PC-9 (cell line): ENCODE measurements around the gene FOXO3. TPM values are rescaled to one million over a fixed set of nuclear protein-coding genes. Genes with fewer than 3 reads are reported as not detected.

Experiments
- BruUV-seq: library from RNA; stranded (reverse); fragments of 400-500 nt; replicated peaks from 2 replicates; lab custom pipeline; 2021; lab: Mats Ljungman, UMichigan
- CTCF ChIA-PET: fragments of 300-600 bp; sonication (Branson Sonifier 250); formaldehyde crosslinking; loops from one replicate; lab custom pipeline; 2022; ENCODE audit warnings: antibody characterized with exemption; lab: Charles Lee
- POLR2A ChIA-PET: fragments of 300-600 bp; sonication (Branson Sonifier 250); formaldehyde crosslinking; loops from one replicate; lab custom pipeline; 2022; ENCODE audit warnings: antibody characterized with exemption; ENCODE audit not compliant: unreplicated experiment; lab: Charles Lee
- DNase-seq, 2 experiments: peaks; one replicate each; pipeline versions ENCODE4 v3.0.0 to v3.0.0-alpha.2; 2015 to 2022; ENCODE audit warnings: mixed read lengths in 1 of 2
- H2AFZ ChIP-seq: fragments of 200-600 bp; sonication (generic); 2 replicates; pipeline ENCODE4 v1.8.1; 2017; ENCODE audit warnings: antibody characterized with exemption
- H3F3A ChIP-seq: fragments of 200-600 bp; sonication (generic); 2 replicates; pipeline ENCODE4 v1.8.1; 2017; ENCODE audit warnings: antibody characterized with exemption, mild to moderate bottlenecking, low read depth; ENCODE audit not compliant: insufficient read depth
- H3K27ac ChIP-seq: fragments of 200-600 bp; sonication (generic); 2 replicates; pipeline ENCODE4 v1.6.1; 2016; ENCODE audit warnings: mixed run types
- H3K27me3 ChIP-seq: fragments of 200-600 bp; sonication (generic); 2 replicates; pipeline ENCODE4 v1.6.1; 2016; ENCODE audit warnings: low read depth, mixed run types; ENCODE audit not compliant: insufficient read depth
- H3K36me3 ChIP-seq: fragments of 200-600 bp; sonication (generic); 2 replicates; pipeline ENCODE4 v1.6.1; 2016; ENCODE audit warnings: low read depth, mixed run types
- H3K4me1 ChIP-seq: fragments of 200-600 bp; sonication (generic); replicated peaks from 2 replicates; pipeline ENCODE4 v1.6.1; 2016; ENCODE audit warnings: mixed run types; ENCODE audit not compliant: insufficient read depth
- H3K4me2 ChIP-seq: fragments of 200-600 bp; sonication (generic); 2 replicates; pipeline ENCODE4 v1.6.1; 2017; ENCODE audit warnings: mixed run types
- H3K4me3 ChIP-seq: fragments of 200-600 bp; sonication (generic); 2 replicates; pipeline ENCODE4 v1.6.1; 2016; ENCODE audit warnings: mixed run types
- H3K79me2 ChIP-seq: fragments of 200-600 bp; sonication (generic); 2 replicates; pipeline ENCODE4 v1.6.1; 2017; ENCODE audit warnings: low read depth, mixed run types
- H3K9me2 ChIP-seq: fragments of 200-600 bp; sonication (generic); 2 replicates; pipeline ENCODE4 v1.8.1; 2017; ENCODE audit warnings: mild to moderate bottlenecking; ENCODE audit not compliant: insufficient read depth
- H3K9me3 ChIP-seq: fragments of 200-600 bp; sonication (generic); 2 replicates; pipeline ENCODE4 v1.8.1; 2016; ENCODE audit warnings: low read depth; ENCODE audit not compliant: insufficient read depth
- H4K20me1 ChIP-seq: fragments of 200-600 bp; sonication (generic); 2 replicates; pipeline ENCODE4 v1.8.1; 2017; ENCODE audit not compliant: insufficient read depth
- EZH2 ChIP-seq: fragments of 200-600 bp; sonication (generic); IDR thresholded peaks from 2 replicates; pipeline ENCODE4 v1.8.0; 2017; ENCODE audit warnings: antibody characterized with exemption, low read depth
- intact Hi-C: fragments of 100-400 bp; cut with micrococcal nuclease; formaldehyde crosslinking; loops from one replicate; pipeline ENCODE4 v1.10.0; 2022; ENCODE audit not compliant: unreplicated experiment
- total RNA-seq: library from RNA; stranded (reverse); gene quantifications from 2 replicates; pipeline ENCODE4 v1.2.3, GENCODE V29; 2021
- TF ChIP-seq, protein P1 (sequence below): fragments of 200-600 bp; sonication (generic); conservative IDR thresholded peaks from 2 replicates; pipeline ENCODE4 v1.6.1; 2017; ENCODE audit warnings: mixed run types, antibody characterized with exemption, mild to moderate bottlenecking, moderate library complexity

The FOXO3 gene
- total RNA-seq, 1 experiment from 2014 or later, result 59.4 TPM

DNA sequence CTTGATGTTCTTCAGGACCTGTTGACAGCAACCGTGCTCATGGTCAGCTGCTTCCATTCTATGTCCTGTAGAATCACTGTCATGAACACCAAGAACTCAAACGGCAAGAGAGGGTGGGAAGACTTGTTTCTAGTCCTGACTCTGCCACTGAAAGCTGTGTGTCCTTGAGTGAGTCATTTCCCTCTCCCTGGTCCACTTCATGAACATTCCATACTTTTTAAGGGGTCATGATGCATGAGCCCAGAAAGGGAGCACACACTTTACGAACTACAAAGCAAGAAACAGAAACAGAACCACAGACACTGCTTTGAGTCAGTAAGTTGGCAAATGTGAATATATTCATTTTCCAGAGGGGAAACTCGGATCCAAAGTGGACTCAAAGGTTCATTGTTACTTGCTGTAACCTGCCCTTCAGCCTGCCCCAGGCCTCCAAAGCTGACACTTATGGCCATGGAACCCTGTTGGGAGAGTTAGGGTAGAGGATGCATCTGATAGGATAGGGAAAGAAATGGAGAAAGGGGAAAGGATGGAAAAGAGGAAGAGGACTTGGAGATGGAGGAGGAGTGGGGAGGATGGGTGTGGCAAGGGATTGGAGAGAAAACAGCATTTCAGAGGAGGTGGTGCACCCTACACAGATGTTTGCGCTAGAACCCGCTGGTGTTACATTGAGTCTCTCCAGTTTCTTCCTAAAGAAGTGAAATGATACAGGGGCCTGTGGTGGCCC lies 129.8 kb downstream of the FOXO3 start:
- H3K4me2 ChIP-seq, result peak overlapping the region; percentile 71
- no peak overlapping the region for H2AFZ ChIP-seq
- no peaks in the 10 kb centered on the region for H3K9me3 ChIP-seq
- H3K27ac ChIP-seq, result peak overlapping the region; percentile 83
- H3K27me3 ChIP-seq, result no peaks in the 10 kb centered on the region
- CTCF ChIA-PET, result no interaction called here
- DNase-seq, result peak in 1 of 2 experiments; percentile 44
- POLR2A ChIA-PET, result interaction anchor here (0.6 to 1.0 kb wide), 2 partner anchors 23 to 50 kb away, joined by 3 to 5 read pairs; no protein-coding TSS in a partner anchor
- no TSS peak for BruUV-seq
- intact Hi-C loops, result no loop called here
- peaks cover 63% of the 10 kb centered on the region for H3K79me2 ChIP-seq
- peaks cover 57% of the 10 kb centered on the region for H3K4me1 ChIP-seq
- no peaks in the 10 kb centered on the region for H3K9me2 ChIP-seq
- no peaks in the 10 kb centered on the region for H4K20me1 ChIP-seq
- TF ChIP-seq, protein P1, sequence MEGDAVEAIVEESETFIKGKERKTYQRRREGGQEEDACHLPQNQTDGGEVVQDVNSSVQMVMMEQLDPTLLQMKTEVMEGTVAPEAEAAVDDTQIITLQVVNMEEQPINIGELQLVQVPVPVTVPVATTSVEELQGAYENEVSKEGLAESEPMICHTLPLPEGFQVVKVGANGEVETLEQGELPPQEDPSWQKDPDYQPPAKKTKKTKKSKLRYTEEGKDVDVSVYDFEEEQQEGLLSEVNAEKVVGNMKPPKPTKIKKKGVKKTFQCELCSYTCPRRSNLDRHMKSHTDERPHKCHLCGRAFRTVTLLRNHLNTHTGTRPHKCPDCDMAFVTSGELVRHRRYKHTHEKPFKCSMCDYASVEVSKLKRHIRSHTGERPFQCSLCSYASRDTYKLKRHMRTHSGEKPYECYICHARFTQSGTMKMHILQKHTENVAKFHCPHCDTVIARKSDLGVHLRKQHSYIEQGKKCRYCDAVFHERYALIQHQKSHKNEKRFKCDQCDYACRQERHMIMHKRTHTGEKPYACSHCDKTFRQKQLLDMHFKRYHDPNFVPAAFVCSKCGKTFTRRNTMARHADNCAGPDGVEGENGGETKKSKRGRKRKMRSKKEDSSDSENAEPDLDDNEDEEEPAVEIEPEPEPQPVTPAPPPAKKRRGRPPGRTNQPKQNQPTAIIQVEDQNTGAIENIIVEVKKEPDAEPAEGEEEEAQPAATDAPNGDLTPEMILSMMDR, result no peak
- TF ChIP-seq EZH2, result no peak
- H3F3A ChIP-seq, result peaks cover 53% of the 10 kb centered on the region
- H3K36me3 ChIP-seq, result peaks cover 38% of the 10 kb centered on the region
- H3K4me3 ChIP-seq, result no peak overlapping the region

DNA sequence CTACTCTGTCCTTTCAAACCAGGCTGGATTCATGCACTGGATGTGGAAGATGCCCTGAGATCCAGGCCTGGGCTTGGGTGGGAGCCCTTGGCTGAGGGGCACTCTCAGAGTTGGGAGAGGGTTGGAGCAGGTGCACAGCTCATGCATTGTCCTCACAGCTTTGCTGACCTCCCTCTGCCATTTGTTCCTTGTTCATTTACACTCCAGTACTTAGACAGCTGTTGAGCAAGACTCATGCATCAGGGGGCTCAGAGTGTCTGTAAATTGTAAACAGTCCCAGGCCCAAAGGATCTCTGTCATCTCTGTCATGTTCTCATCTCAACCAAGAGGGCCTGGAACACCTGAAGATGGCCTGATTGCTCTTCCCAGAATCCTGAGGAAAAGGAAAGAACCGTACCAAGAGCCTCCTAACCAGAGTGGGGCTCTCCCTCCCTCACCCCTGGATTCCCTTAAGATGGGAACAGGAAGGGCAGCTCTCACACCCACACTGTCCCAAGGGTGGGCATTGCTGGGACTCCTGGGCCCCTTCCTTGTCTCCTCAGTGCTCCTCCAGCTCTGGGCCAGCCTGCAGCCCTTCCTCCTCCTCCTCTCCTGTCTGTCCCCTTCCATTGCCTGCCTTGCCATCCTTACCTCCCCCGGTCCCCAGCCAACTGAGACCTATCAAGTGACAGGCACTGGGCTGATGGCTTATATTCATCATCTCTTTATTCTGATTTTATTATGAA lies 132.9 kb downstream of the FOXO3 start:
- Histone ChIP-seq H3K4me3 (no peak overlapping the region), H3K27me3 (no peaks in the 10 kb centered on the region), H3K9me3 (no peaks in the 10 kb centered on the region), H3K9me2 (no peaks in the 10 kb centered on the region), H3K4me2 (no peak overlapping the region), H3K36me3 (peaks cover 17% of the 10 kb centered on the region), H3K4me1 (peaks cover 25% of the 10 kb centered on the region), H3K27ac (no peak overlapping the region), H2AFZ (no peak overlapping the region), H4K20me1 (no peaks in the 10 kb centered on the region), H3F3A (peaks cover 25% of the 10 kb centered on the region), H3K79me2 (peaks cover 37% of the 10 kb centered on the region)
- no TSS peak for BruUV-seq
- intact Hi-C loops, result no loop called here
- TF ChIP-seq EZH2, result no peak
- TF ChIP-seq, protein P1, result no peak
- ChIA-PET CTCF (no interaction called here), POLR2A (interaction anchor here (0.7 kb wide), 1 partner anchor 295 kb away, joined by 7 read pairs; no protein-coding TSS in a partner anchor)
- peak in 1 of 2 experiments; percentile 31 for DNase-seq

DNA sequence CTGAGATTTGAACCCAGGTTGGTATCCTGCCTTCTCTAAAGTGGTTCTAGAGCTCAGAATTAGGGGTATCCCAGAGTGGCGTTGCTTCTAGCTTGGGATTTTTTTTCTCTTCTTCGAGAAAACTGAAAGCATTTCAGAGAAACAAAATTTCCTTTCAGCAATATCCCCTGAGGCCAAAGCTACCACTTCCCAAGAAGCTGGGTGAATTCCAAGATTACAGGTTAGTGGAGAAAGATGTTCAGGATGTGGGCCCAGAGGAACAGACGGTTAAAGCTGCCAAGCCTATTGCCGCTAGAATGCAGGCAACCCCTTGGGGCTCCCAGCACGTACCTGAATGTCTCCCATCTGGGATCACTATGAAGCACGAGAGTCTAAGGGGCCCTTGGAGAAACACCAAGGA lies 134.1 kb downstream of the FOXO3 start:
- no peak for DNase-seq
- no peak overlapping the region for H2AFZ ChIP-seq

More for the DNA sequence above, 134.1 kb downstream of the FOXO3 start:
- POLR2A ChIA-PET, result interaction anchor here (0.9 kb wide), 1 partner anchor 201 kb away, joined by 5 read pairs; no protein-coding TSS in a partner anchor
- intact Hi-C loops, result no loop called here
- no peak for TF ChIP-seq EZH2
- TF ChIP-seq, protein P1, result no peak
- peaks cover 17% of the 10 kb centered on the region for H3F3A ChIP-seq
- peaks cover 16% of the 10 kb centered on the region for H3K4me1 ChIP-seq
- no peak overlapping the region for H3K27ac ChIP-seq
- no peak overlapping the region for H3K4me3 ChIP-seq
- peaks cover 16% of the 10 kb centered on the region for H3K36me3 ChIP-seq
- H3K9me2 ChIP-seq, result no peaks in the 10 kb centered on the region
- no peaks in the 10 kb centered on the region for H3K9me3 ChIP-seq
- no TSS peak for BruUV-seq
- H3K4me2 ChIP-seq, result no peak overlapping the region
- H3K79me2 ChIP-seq, result peaks cover 29% of the 10 kb centered on the region
- H4K20me1 ChIP-seq, result no peaks in the 10 kb centered on the region
- CTCF ChIA-PET, result interaction anchor here (0.5 to 0.6 kb wide), 2 partner anchors 160 to 676 kb away, joined by 3 to 5 read pairs; no protein-coding TSS in a partner anchor
- no peaks in the 10 kb centered on the region for H3K27me3 ChIP-seq
